GM21529 (cell line): Measurements from ENCODE around the gene TCHHL1.

Experiments
- ATAC-seq: cut with Tn5 transposase; IDR thresholded peaks from one replicate; pipeline ENCODE4 v1.9.1; 2021; ENCODE audit not compliant: unreplicated experiment

Gene TCHHL1

DNA sequence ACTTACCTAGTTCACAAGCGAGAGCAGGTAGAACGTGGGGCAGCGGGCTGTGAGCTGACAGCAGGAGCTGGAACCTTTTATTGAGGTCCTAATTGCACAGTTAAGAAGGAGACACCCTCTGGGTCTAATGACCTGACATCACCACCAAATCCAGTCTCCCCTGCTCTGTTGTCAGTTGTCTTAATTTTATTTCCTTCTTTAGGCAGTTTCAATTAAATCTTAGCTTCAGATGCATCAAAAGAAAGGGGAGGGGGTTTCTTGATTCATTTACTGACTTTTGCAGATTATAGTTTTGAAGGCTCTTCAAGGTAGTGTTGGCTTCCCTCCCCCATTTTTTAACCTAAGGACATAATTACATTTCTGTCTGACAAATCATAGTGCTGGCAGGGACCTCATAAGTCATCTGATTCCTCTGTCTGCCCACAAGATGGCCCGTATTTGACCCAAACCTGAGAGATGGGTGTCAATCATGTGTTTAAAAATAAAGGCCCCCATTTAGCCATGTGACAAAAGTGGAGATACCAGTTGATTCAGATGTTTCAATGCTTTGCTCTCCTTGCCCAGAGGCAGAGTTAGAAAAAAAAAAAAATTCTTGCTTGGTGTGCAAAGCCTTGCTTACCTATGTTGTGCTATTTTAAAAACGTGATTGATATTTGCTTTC, at the start of gene TCHHL1:
TSS of gene TCHHL1 (minus strand) at position 51 of the 661 bp plus-strand sequence. CDS start 921 bp downstream, outside the sequence.
- no peak for ATAC-seq

DNA sequence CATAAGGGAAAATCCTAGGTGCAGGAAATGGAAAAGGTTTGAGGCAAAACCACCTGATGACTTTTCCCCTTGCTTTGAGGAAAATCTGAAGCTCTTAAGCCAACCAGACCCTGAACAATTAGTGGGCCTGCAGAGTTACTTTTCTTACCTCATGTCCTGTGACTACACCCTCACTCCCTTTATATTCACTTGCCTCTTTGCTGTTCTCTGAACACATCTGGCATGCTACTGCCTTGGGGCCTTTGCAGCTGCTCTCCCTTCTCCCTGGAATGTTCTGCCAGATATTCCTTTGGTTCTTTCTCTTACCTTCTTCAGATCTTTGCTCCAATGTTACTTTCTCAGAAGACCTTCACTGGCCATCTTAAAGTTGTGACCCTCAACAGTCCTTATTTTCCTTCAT, 48.4 kb upstream of the TCHHL1 start:
- no peak for ATAC-seq

DNA sequence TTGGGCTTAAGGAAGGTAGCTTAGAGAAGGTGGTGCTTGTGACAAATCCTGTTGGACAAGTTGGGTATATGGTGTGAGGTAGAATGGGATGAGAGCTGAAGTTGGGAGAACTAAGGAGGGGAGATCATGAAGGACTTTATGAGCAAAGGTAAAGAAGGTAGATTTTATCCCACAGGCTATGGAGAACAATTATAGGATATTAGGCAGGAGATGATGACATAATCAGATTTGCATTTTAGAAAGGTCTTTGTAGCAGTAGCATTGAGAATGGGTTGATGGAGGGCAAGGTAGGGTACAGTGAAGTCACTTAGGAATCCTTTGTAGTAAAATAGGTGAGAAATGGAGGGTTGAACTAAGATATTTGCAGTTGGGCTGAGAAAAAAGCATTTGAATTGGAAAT, 41.3 kb upstream of the TCHHL1 start:
- ATAC-seq, result no peak

DNA sequence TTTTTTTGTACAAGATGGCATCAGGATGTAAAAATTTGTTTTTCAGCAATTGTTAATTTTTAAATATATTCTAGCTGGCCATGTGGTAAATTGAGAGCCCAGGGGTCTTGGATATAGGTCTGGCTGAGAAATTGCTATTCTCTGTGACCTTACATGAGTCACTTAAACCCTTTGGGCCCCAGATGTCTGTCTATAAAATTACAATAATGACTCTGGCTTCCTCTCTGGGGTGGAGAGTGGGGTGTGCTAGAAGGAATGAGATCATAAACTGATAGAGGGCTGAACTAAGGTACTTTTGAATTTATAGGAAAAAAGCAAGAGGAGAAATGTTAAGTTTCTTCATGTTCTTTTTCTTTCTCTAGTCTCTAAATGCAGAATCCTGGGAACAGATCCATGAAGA, 38.8 kb upstream of the TCHHL1 start:
- no peak for ATAC-seq

DNA sequence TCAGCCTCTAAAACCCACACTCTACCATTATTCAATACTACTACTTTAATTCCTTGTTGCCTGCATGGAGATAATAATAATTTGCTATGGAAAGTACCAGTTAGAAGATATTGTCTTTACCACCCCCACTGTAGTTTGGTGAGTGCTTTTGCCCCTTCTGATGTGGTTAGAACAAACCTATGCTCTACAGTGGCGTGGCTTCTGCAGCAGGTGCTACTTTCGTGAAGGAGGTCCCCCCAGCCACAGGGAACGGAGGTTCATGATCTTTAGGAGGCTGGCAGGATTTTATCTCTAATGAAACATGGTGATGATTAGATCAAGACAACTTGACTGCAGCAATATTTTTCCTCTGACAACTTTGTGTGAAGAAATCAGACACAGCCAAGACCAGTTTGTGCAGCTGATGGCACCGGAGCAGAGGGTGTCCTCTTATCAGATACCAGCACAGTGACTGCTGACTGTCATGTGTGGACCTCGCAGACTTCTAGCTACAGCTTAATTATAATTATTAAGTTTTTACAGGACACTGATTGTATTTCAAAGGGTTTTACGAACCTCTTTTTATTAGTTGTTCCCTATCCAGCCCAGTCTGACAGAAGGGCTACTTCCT, 37.1 kb upstream of the TCHHL1 start:
- no peak for ATAC-seq

DNA sequence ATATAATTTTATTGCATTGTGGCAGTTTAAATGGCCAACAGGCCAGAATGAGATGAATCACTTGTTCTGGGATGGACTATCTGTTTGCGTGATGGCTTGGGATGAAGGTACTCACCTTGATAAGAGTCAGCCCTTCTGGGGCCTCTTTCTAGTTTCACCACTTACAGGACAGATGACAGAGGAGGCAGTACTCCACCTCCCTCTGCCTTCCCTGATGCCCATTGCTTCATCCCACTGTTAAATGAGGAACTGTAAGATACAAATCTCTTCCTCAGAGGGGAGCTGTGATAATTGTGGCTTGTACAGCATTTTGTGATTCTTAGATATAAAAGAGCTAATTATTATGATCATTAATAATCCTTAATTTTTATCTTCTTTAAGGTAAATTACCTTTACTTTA, 30.1 kb upstream of the TCHHL1 start:
- ATAC-seq, result no peak

DNA sequence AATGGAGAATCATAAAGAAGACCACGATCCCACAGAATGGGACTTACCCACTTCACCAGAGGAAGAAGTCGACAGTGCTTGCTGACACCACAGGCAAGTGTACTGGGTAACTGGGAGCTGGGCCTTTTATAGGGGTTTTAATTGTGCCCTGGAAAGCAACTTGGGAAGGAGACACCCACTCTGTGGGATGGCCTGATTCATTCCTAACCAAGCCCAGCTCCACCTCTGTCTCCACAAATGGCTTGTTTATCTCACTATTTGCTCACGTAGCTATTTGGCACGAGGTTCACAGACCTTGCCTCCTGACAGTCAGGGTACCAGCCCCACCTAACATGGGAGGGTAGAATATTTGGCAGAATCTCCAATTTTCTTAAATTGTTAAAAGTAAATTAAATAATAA, 26.5 kb upstream of the TCHHL1 start, which contains the start of gene TCHH:
TSS of gene TCHH (minus strand) at position 101 of the 400 bp plus-strand sequence. CDS start 1,364 bp downstream, outside the sequence.
- no peak for ATAC-seq

DNA sequence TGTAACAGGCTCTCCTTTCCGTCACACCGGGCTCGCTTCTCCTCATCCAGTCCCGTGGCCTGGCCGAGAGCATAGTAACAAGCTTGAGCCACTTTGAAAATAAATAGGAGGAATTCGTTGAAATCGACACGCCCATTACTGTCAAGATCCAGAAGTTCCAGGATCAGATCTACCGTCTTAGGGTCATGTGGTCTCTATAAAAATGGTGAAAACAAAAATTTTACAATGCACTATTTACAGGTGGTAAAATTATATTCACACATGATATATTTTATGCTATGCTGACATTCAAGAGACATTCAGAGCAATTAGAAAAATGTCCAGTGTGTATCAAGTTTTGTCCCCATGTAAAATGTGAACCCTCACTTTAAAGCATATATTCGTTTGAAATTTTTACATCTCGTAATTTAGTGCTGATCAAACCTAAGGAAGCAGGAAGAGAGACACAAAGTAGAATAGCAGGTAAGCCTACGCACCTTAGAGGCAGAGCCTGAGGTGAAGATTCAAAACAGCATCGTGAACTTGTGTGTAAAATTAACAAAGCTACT, 24.1 kb upstream of the TCHHL1 start:
- no peak for ATAC-seq

DNA sequence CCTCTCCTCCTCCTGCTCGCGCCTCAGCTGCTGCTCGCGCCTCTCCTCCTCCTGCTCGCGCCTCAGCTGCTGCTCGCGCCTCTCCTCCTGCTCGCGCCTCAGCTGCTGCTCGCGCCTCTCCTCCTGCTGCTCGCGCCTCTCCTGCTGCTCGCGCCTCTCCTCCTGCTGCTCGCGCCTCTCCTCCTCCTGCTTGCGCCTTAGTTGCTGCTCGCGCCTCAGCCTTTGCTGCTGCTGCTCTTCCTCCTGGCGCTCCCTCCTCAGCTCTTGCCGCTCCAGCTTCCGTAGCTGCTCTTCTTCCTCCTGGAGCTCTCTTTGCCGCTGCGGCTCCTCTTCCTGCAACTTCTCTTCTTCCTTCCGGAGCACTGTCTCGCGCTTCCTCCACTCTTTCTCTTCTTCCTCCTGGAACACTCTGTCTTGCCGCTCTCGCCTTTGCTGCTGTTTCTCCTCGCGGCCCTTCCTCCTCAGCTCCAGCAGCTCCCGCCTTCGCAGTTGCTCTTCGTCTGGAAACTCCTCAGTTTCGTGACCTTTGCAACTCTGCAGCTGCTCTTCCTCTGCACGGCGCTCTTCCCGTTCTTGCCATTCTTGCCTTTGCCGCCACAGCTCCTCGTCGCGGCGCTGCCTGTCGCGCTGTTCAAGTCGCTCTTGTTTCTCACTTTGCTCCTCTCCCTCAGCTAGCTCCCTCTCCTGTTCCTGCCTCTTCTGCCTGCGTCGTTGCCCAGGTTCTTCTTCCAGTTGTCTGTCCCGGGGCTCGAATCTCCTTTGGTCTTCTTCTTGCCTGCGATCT, 23.4 kb upstream of the TCHHL1 start:
- ATAC-seq, result no peak

DNA sequence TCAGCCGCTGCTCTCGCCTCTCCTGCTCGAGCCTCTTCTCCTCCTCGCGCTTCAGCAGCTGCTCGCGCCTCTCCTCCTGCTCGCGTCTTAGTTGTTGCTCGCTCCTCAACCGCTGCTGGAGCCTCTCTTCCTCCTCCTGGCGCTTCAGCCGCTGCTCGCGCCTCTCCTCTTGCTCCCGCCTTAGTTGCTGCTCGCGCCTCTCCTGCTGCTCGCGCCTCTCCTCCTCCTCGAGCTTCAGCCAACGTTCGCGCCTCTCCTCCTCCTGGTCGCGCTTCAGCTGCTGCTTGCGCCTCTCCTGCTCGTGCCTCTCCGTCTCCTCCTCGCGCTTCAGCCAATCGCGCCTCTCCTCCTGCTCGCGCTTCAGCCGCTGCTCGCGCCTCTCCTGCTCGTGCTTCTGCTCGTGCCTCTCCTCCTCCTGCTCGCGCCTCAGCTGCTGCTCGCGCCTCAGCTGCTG, 22.7 kb upstream of the TCHHL1 start:
- no peak for ATAC-seq

DNA sequence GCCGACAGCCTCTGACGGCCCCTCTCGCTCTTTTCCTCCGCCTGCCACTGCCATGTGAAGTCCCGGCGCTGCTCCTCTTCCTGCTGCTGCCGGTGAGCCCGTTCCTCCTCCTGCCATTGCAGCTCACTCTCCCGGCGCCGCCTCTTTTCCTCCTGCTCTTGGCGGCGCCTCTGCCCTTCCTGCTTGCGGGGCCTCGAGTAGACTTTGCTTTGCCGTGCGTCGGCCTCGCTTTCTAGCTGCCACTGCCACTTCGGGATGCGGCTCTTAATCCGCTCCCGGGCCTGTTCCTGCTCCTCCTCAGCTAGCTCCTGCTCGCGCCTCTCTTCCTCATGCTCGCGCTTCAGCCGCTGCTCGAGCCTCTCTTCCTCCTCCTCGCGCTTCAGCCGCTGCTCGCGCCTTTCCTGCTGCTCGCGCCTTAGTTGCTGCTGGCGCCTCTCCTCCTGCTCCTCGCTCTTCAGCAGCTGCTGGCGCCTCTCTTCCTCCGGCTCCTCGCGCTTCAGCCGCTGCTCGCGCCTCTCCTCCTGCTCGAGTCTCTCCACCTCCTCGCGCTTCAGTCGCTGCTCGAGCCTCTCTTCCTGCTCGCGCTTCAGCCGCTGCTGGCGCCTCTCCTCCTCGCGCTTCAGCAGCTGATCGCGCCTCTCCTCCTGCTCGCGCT, 22.1 kb upstream of the TCHHL1 start:
- ATAC-seq, result no peak

DNA sequence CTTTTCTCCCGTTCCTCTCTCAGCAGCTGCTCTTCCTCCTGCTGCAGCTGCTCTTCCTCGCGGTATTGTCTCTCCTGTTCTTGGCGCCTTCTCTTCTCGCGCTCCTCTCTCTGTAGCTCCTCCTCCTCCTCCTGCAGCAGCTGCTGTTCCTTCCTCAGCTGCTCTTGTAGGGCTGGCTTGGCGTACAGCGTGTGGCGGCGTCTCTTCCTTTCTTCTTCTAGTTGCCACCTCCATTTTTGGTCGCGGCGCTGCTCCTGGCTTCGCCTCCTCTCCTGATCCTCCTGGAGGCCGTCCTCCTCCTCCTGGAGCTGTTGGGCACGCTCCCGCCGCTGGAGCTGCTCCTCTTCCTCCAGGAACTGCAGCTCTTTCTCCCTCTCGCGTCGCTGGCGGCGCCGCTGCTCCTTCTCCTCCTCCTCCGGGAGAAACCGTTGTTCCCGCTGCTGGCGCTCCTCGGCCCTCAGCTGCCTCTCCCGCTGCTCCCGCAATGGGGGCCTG, 21.5 kb upstream of the TCHHL1 start:
- ATAC-seq, result no peak

DNA sequence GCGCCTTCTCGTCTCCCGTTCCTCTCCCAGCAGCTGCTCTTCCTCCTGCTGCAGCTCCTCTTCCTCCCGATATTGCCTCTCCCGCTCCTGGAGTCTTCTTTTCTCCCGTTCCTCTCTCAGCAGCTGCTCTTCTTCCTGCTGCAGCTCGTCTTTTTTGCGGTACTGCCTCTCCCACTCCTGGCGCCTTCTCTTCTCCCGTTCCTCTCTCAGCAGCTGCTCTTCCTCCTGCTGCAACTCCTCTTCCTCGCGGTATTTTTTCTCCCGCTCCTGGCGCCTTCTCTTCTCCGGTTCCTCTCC, 21.1 kb upstream of the TCHHL1 start:
- no peak for ATAC-seq

DNA sequence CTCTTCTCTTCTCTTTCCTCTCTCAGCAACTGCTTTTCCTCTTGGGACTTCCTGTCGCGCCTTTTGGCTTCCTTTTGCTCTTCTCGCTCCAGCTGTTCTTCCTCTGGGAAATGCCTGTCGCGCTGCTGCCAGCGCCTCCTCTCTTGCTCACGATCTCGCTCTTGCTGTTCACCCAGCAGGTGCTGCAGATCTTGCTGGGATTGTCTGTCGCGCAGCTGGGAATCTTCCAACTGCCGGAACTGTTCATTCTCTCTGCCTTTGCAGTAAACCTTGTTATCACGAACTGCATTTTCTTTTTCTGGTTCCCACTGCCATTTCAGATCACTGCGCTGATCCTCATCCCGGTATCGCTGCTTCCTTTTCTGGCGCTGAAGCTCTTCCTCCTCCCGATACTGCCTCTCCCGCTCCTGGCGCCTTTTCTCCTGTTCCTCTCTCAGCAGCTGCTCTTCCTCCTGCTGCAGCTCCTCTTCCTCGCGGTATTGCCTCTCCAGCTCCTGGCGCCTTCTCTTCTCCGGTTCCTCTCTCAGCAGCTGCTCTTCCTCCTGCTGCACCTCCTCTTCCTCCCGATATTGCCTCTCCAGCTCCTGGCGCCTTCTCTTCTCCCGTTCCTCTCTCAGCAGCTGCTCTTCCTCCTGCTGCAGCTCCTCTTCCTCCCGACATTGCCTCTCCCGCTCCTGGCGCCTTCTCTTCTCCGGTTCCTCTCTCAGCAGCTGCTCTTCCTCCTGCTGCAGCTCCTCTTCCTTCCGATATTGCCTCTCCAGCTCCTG, 20.6 kb upstream of the TCHHL1 start:
- no peak for ATAC-seq

DNA sequence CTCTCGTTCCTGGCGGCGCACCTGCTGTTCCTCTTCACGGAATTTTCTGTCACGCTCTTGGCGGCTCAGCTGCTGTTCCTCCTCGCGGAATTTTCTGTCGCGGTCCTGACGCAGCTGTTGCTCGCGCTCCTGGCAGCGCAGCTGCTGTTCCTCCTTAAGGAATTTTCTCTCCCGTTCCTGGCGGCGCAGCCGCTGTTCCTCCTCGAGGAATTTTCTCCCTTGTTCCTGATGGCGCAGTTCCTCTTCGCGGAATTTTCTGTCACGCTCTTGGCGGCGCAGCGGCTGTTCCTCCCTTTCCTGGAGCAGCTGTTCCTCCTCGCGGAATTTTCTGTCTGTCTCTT, 20.0 kb upstream of the TCHHL1 start:
- no peak for ATAC-seq

DNA sequence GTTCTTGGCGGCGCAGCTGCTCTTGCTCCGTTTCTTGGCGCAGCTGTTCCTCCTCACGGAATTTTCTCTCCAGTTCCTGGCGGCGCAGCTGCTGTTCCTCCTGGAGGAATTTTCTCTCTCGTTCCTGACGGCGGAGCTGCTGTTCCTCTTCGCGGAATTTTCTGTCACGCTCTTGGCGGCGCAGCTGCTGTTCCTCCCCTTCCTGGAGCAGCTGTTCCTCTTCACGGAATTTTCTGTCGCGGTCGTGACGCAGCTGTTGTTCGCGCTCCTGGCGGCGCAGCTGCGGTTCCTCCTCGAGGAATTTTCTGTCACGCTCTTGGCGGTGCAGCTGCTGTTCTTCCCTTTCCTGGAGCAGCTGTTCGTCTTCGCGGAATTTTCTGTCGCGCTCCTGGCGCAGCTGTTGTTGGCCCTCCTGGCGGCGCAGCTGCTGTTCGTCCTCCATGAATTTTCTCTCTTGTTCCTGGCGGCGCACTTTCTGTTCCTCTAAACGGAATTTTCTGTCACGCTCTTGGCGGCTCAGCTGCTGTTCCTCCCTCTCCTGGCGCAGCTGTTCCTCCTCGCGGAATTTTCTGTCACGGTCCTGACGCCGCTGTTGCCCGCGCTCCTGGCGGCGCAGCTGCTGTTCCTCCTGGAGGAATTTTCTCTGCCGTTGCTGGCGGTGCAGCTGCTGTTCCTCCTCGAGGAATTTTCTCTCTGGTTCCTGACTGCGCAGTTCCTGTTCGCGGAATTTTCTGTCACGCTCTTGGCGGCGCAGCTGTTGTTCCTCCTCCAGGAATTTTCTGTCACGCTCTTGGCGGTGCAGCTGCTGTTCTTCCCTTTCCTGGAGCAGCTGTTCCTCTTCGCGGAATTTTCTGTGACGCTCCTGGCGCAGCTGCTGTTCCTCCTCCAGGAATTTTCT, 19.4 kb upstream of the TCHHL1 start:
- no peak for ATAC-seq

DNA sequence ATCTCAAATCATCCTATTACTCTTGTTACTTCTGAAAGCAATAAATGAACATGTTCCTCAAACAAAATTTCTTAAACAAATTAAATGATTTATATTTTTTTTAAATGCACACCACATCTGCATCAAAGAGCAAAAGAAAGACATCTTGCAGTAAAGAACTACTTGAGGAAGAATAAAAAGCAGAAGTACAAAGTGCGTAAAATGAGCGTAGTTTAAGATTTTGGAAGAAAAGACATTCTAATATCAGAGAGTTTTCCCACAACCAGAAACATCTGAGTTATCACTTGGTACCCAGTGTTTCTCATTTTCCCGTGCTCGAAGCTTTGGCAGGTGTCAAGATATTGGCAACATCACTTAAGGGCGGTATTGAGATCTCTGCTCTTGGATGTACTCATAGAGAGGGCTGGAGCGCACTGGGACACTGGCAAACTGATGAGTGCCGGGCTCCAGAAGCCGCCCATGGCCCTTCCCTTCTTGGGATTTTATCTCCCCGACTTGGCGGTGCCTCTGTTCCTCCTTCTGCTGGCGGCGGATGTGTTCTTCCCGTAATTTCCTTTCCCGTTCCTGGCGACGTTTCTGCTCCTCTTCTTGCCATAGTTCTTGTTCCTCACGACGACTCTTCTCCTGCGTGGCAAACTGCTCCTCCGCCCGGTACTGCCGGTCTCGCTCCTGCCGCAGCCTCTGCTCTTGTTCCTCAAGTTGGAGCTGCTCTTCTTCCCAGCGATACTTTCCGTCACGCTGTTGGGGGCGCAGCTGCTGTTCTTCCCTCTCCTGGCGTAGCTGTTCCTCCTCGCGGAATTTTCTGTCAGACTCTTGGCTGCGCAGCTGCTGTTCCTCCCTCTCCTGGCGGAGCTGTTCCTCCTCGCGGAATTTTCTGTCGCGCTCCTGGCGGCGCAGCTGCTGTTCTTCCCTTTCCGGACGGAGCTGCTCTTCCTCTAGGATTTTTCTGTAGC, 18.4 kb upstream of the TCHHL1 start:
- ATAC-seq, result no peak

DNA sequence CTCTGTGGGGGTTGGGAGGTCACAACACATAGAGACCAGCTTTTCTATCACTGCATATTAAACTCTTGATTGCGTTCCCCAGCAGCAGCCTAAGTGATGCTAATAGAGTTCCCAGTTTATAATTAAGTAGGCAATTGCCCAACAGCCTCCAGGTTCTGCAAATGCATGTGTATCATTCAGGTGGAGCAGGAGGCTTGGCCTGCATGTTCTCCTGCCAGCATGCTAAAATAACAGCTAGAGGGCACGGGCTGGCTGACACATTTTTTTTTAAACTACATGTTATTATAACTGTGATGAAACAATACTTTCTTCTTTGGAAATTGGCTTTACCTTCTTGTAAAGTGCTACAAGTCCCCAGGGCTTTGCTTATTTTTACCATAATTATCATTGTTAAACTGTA, 16.0 kb upstream of the TCHHL1 start:
- ATAC-seq, result no peak
